Gastroesophageal sphincter (tissue), 4 donors: Measurements from ENCODE around the gene ANKS6. TPM values are rescaled to one million over a fixed set of nuclear protein-coding genes. Genes with fewer than 3 reads are reported as not detected.
A peak's percentile ranks its signal among the peaks of the same experiment; 100 is the strongest.

Source experiments
- ATAC-seq: fragments of 150-250 bp; one replicate; pipeline ENCODE4 v1.9.1; 2016; ENCODE audit warnings: mild to moderate bottlenecking, moderate library complexity
- H3K27ac ChIP-seq, 4 donors: fragments of 200-600 bp; sonication (generic) in 3 of 4; 1 replicate in 3 of 4; 2 replicates in 1 of 4; pipeline ENCODE4 v1.5.1; 2016 to 2019
- H3K27me3 ChIP-seq: fragments of 200-600 bp; sonication (generic); one replicate; pipeline ENCODE4 v1.5.1; 2019
- H3K36me3 ChIP-seq, 2 donors: fragments of 200-600 bp; sonication (generic); one replicate each; pipeline ENCODE4 v1.5.1; 2019; ENCODE audit warnings: control low read depth in 1 of 2
- H3K4me1 ChIP-seq, 3 donors: fragments of 200-600 bp; sonication (generic); 1 replicate in 2 of 3; 2 replicates in 1 of 3; pipeline ENCODE4 v1.5.1; 2016 to 2019; ENCODE audit warnings: control low read depth in 2 of 3
- H3K4me3 ChIP-seq, 2 donors: fragments of 200-600 bp; sonication (generic); one replicate each; pipeline ENCODE4 v1.5.1; 2019; ENCODE audit warnings: mild to moderate bottlenecking in 1 of 2, moderate library complexity in 1 of 2
- H3K9me3 ChIP-seq, 3 donors: fragments of 200-600 bp; sonication (generic); one replicate each; pipeline ENCODE4 v1.5.1; 2017 to 2019; ENCODE audit warnings: control low read depth in 2 of 3
- EP300 ChIP-seq: sonication (generic); formaldehyde crosslinking; IDR thresholded peaks from one replicate; pipeline ENCODE4 v1.6.1; 2017; ENCODE audit warnings: antibody characterized with exemption, mild to moderate bottlenecking
- POLR2A ChIP-seq, 2 donors: fragments of 450-650 bp; IDR thresholded peaks; one replicate each; pipeline ENCODE4 v1.6.1; 2017; ENCODE audit warnings: antibody characterized with exemption in 2 of 2, mild to moderate bottlenecking in 2 of 2, moderate library complexity in 1 of 2
- POLR2AphosphoS5 ChIP-seq: sonication (generic); formaldehyde crosslinking; IDR thresholded peaks from one replicate; pipeline ENCODE4 v1.6.1; 2017; ENCODE audit warnings: antibody characterized with exemption
- WGBS, 2 donors: methylation state at CpG; one replicate each; pipeline ENCODE4 v1.1.5; 2018; ENCODE audit warnings: low coverage in 1 of 2; 5-methylcytosine and 5-hydroxymethylcytosine counted together
- total RNA-seq, 4 donors: library from RNA; depleted of rRNA; stranded (reverse); fragments of >200 nt; gene quantifications; one replicate each; pipeline ENCODE4 v1.1.0, GENCODE V29; 2016
- TF ChIP-seq, protein P1 (sequence below), 4 experiments: fragments of 200-600 bp in 2 of 4; fragments of 450-650 bp in 2 of 4; sonication (generic) in 1 of 4; IDR thresholded peaks; one replicate each; pipeline ENCODE4 v1.5.1; 2017 to 2019; ENCODE audit warnings: antibody characterized with exemption in 4 of 4, mild to moderate bottlenecking in 2 of 4, moderate library complexity in 2 of 4

Gene ANKS6
- total RNA-seq, 4 donors from 2014 or later: 17.6 to 38.4 (median 22.8) TPM

DNA sequence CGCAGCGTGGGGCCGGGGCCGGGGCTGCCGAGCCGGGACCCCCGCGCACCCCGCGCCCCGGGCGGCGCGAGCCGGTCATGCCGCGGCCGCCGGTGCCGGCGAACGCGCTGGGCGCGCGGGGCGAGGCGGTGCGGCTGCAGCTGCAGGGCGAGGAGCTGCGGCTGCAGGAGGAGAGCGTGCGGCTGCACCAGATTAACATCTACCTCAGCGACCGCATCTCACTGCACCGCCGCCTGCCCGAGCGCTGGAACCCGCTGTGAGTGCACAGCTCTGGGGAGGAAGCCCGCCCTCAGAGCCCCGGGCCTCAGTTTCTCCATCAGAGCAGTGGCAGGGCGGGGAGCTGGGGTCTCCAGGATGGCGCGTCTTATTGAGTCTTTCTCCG, 11.4 kb upstream of the ANKS6 start:
- Histone ChIP-seq H3K4me3 (peak overlapping the region; percentile 63 to 71), H3K36me3 (no peaks in the 10 kb centered on the region), H3K27me3 (no peaks in the 10 kb centered on the region), H3K4me1 (peaks cover 0 to 65% (median 16%) of the 10 kb centered on the region in 3 donors), H3K27ac (peak overlapping the region in 3 of 4 donors; percentile 84 to 87 (median 85)), H3K9me3 (no peaks in the 10 kb centered on the region)
- peak; percentile 20 for ATAC-seq
- WGBS, 2 donors: 0% methylated on average over 6 of the region's 46 CpGs; no CpG with 5 or more reads in 1 of the 2 donors
- TF ChIP-seq POLR2A (IDR thresholded peaks at IDR 0.05) (no peak), POLR2AphosphoS5 (no peak), EP300 (no peak)
- TF ChIP-seq, protein P1, sequence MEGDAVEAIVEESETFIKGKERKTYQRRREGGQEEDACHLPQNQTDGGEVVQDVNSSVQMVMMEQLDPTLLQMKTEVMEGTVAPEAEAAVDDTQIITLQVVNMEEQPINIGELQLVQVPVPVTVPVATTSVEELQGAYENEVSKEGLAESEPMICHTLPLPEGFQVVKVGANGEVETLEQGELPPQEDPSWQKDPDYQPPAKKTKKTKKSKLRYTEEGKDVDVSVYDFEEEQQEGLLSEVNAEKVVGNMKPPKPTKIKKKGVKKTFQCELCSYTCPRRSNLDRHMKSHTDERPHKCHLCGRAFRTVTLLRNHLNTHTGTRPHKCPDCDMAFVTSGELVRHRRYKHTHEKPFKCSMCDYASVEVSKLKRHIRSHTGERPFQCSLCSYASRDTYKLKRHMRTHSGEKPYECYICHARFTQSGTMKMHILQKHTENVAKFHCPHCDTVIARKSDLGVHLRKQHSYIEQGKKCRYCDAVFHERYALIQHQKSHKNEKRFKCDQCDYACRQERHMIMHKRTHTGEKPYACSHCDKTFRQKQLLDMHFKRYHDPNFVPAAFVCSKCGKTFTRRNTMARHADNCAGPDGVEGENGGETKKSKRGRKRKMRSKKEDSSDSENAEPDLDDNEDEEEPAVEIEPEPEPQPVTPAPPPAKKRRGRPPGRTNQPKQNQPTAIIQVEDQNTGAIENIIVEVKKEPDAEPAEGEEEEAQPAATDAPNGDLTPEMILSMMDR (IDR thresholded peaks at IDR 0.05): no peak

DNA sequence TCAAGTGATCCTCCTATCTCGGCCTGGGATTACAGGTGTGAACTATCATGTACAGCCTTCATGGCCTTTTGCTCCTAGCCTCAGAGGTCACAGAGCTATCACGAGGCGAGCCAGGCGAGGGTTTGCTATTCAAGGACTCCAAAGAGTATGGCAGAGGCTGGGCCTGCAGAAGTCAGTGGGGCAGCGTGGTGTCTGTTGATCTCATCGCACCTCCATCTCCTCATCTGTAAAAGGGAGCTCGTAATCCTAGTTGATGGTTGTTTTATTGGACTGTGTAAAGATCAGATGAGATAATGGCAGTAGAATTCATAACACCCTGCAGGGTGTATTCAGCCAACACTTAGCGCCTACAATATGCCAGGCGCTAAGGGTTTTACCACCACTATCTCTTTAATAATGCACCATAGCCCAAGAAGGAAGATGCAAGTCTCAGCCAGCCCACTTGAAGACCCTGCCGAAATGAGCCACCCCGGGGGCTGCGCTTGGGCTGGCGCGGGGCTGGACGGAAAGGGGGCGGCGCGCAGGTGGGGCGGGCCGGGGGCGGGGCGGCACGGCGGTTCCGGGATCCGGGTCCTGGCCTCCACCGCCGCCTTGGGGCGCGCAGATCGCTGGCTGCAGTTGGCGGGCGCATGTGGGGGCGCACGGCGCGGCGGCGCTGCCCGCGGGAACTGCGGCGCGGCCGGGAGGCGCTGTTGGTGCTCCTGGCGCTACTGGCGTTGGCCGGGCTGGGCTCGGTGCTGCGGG, 10.9 kb upstream of the ANKS6 start, which contains the start of gene GALNT12:
TSS of gene GALNT12 (plus strand) at position 601 of the 744 bp plus-strand sequence. CDS start at position 630, 29 bp downstream.
- ATAC-seq: peak; percentile 60
- H3K27ac ChIP-seq: peak within 1 kb of the TSS; percentile 29 to 87 (median 84)
- TF ChIP-seq POLR2AphosphoS5 (no peak), POLR2A (IDR thresholded peaks at IDR 0.05) (peak in 1 of 2 donors; percentile 10), EP300 (no peak)
- TF ChIP-seq, protein P1 (IDR thresholded peaks at IDR 0.05): peak in 1 of 4 experiments; percentile 7

DNA sequence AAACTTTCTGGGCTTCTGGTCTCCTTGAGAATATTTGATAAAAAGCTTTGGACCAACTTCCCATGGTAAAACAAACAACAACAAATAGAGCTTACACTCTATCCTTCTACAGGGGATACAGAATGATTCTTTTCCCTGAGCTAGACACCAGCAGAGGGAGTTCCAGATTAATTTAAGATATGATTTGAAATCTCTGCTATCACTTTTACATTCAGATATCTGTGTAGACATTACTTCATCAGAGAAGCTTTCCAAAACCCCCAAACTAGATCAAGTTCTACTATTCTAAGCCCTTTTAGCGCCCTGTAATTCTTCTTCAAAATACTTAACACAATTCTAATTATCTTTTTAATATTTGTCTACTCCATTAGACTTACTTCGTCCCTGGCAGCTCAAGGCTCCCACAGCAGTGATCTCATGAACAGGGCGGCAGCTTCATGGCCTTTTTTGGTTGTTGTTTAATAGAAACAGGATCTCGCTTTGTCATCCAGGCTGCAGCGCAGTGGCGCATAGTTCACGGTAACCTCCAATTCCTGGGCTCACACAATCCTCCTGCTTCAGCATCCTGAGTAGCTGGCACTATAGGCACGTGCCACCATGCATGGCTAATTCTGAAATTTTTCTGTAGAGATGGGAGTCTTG, 10.2 kb upstream of the ANKS6 start:
- Histone ChIP-seq H3K27ac (peak overlapping the region; percentile 29 to 87 (median 84)), H3K36me3 (no peaks in the 10 kb centered on the region), H3K4me1 (peaks cover 0 to 65% (median 16%) of the 10 kb centered on the region in 3 donors), H3K9me3 (no peaks in the 10 kb centered on the region), H3K4me3 (peak overlapping the region in 1 of 2 donors; percentile 63), H3K27me3 (no peaks in the 10 kb centered on the region)
- WGBS, 2 donors: 30 to 59% methylated on average over 7 to 8 of the region's 8 CpGs
- TF ChIP-seq, protein P1 (IDR thresholded peaks at IDR 0.05): peak; percentile 8 to 49 (median 31)
- TF ChIP-seq POLR2AphosphoS5 (no peak), EP300 (no peak), POLR2A (IDR thresholded peaks at IDR 0.05) (no peak)
- ATAC-seq: peak; percentile 59

More for the DNA sequence above, 10.9 kb upstream of the ANKS6 start, which contains the start of gene GALNT12:
- no peaks in the 10 kb centered on the region for H3K9me3 ChIP-seq
- no peaks in the 10 kb centered on the region for H3K27me3 ChIP-seq
- no peaks in the 10 kb centered on the region for H3K36me3 ChIP-seq
- WGBS, 2 donors: 13 to 14% methylated on average over 4 to 9 of the region's 51 CpGs
- H3K4me1 ChIP-seq: peaks cover 0 to 65% (median 16%) of the 10 kb centered on the region in 3 donors
- H3K4me3 ChIP-seq: peak within 1 kb of the TSS; percentile 63 to 71

DNA sequence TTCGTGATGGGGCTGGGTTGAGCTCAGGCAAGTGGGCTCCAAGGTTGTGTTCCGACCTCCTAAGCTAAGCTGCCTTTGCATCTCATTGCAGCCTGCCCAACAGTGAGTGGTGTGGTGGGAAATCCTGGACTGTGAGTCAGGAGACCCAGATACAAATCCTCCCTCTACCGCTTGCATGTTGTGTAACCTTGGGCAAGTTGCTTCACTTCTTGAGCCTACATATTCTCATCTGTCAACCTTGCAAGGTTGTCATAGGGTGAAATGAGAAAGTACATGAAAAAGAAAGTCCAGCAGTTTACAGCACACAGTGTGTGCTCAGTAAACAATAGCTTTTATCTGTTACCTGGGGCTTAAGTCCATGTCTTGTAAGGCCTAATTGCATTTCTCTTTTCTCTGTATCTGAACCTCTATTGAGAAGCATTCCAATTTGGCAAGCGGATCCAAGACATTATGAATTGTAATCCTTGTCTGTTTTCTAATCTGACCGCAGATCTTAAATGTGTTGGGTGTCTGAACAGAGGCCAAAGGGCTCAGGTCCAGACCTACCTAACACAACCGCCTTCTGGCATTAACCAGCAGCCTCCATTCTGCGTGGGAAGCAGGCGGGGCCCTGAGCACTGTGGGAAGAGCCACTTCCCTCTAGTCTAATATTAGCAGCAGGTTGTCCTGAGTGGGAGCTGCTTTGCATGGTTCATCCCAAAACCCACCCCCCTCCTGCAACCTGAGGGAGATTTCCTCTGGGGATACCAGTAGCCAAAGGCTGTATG, 9.3 kb upstream of the ANKS6 start:
- ATAC-seq: peak; percentile 56
- Histone ChIP-seq H3K27me3 (no peaks in the 10 kb centered on the region), H3K36me3 (no peaks in the 10 kb centered on the region), H3K4me1 (peaks cover 0 to 66% (median 16%) of the 10 kb centered on the region in 3 donors), H3K9me3 (no peaks in the 10 kb centered on the region), H3K4me3 (peak overlapping the region in 1 of 2 donors; percentile 63), H3K27ac (peak overlapping the region; percentile 29 to 87 (median 84))
- peak; percentile 85 for TF ChIP-seq POLR2AphosphoS5
- TF ChIP-seq, protein P1 (IDR thresholded peaks at IDR 0.05): no peak
- WGBS, 2 donors: 42 to 80% methylated on average over 2 to 6 of the region's 8 CpGs
